ENCODE measurements around the gene GGCX.
A peak's percentile ranks its signal among the peaks of the same experiment; 100 is the strongest.
"Not testable (repeated sequence)": the region's sequence is repeated elsewhere in the genome, so short reads cannot be mapped to it uniquely, and the experiment has no call there.

GGCX gene

DNA sequence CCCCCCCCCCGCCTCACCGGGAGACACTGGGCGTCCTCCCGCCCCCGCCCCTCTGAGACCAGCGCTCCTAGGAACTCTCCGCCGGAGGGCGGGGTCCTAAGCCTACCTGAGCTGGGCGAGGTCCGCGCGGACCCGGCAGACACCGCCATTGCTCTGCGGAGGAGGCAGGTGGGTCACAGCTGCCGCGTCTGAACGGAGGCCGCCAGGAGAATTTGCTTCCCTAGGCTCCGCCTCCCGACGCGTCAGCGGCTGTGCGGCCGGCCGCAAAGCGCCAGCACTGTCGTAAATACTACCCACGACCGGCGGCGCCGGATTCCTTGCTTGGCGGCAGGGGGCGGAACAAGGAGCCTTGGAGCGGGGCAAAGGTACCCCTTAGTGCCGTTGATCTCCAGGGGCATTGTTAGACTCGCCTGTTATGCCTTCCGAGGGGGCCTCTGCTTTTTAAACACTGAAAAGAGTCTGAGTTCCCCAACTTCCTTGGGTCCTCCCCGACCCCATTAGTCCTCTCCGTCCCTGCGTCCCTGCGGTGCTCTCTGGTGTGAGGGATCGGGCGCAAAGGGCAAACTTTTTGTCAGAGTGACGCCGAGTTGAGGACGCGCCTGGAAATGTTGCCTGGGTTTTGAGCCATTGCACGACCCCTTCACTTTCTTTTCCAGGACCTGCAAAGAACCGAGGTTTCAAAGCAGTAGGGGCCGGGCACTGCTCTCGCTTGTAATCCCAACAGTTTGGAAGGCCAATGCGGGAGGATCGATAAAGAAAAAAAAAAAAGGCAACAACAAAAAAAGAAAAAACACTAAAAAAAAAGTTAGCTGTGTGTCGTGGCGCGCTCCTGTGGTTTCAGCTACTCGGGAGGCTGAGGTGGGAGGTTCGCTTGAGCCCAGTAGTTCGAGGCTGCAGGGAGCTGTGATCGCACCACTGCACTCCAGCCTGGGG lies at the start of gene GGCX:
TSS of gene GGCX (minus strand) at position 214 of the 933 bp plus-strand sequence. CDS start at position 149, 65 bp downstream.
- DNase-seq: peak; percentile 95 to 96

DNA sequence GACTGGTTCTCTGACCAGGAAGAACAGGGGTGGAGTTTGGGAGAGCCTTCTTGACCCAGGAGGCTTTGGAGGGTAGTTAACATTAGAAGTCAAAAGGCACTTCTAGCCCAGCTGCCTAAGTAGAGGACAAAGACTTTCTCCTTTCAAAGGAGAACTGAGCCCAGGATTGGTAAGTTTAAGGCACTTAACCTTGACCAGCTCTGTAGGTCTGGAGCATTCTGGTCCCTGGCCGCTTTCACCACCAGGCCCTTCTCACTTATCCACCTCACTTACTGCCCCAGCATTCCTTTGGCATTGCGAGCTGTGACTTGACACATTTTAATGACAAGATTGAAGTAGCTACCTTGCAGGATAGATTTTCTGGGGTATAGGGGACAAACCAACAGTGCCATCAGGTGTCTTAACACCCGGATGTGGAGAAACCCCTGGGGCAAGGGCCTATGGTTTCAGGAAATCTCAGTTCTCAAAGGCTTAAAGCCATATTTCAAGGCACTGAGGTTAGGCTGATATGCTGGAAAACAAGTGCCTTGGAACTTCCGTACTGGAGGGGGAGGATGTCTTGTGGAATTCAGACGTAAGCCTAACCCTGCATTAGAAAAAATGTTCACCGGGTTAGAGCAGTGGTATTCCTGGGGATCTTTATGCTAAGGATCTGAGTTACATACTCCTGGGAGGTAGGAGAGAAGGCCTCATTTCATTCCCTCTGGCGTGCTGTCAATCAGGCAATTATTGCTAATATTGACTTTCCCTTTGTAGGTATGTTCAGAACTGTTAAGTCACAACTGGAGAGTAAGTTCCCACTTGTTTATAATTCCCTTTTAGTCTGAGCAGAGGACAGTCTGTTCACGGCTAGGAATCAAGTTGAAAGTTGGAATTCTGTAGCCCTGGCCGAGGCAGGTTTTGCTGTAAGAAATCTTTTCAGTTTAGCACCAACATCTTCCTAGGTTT lies 46.2 kb upstream of the GGCX start:
- no peak for DNase-seq

DNA sequence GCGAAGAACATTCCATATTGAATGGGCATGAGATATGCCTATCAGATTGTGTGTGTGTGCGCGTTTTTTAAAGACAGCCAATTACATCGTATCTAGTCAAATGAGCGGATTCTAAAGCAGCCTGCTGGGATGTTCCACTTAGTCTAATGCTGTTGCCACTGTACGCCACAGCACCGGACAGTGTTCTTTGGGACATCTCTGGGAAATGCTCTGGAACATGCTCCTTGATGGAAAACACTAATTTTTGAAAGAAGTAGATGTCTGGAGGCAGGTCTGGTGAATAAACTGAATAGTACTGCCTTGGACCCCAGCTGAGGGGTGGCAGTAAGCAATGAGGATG lies 44.8 kb upstream of the GGCX start:
- DNase-seq: no peak

DNA sequence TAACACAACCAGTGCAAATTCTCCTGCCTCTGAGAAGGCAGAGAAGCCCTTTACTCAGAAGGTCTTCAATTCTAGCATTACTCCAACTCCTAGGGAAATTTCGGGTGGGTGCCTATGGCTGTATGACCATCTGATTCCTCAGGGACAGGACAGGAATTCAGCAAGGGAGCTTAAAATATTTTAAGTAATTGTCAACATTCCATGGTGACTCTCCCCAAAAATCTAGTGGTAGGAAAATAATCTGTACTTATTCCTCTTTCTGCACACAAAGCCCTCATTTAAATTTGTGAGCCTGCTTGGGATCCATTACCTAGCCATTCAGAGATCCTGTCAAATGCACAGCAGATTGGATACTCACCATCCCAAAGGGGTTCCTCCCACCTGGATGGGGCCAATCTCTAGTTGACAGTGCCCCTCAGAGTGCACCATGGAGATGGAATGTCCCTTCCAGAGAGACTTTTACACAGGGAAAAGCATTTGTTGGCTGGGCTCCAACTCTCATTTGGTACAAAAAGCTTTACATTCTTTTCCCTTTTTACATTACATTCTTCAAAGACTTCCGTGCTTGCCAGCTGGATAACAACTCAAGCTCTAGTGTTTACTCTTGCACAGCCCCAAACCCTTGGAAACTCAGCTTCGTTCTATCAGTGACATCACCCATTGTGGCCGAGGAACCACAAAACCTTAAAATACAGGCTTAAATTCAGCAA lies 44.3 kb upstream of the GGCX start:
- no peak for DNase-seq

DNA sequence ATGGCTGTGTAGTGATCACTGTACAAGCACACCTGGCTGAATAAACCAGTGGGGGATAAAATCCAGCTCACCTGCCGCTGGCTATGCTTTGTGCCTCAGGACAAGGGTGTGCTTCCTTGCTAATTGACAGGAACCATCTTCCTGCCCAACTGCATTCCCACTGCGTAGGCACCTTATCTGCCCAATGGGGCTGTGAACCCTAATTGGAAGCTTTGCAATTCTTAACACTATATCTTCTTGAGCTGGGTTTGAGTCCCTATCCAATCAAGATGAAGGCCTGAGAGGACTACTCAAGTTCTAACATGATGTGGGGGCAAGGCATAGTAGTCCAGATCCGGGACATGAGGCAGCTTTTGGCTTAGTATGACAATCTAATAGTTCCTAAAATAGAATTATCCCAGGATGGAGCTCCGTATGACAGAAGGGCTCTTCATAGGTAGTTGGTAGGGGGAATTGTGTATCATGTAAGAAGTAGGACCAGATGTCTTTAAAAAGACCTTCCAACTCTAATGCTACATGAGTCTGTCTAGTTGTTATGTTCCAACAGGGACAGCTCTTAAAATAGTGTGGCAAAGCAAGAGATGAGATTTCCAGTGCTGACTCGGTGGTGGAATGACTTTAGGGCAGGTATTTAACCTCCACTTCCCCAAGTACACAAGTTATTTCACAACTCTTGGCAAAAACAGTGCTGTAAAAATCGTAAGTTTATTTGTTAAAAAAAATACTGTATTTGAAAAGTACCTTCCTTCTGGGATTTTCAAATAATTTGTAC lies 43.5 kb upstream of the GGCX start:
- no peak for DNase-seq

DNA sequence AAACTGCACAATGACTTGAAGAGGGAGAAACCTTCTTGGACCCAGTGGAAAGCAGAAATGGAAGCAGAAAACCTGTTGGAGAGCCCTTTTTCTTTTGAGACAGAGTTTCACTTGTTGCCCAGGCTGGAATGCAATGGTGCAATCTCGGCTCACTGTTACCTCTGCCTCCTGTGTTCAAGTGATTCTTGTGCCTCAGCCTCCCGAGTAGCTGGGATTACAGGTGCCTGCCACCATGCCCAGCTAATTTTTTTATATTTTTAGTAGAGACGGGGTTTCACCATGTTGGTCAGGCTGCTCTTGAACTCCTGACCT lies 42.8 kb upstream of the GGCX start:
- not testable (repeated sequence) for DNase-seq

DNA sequence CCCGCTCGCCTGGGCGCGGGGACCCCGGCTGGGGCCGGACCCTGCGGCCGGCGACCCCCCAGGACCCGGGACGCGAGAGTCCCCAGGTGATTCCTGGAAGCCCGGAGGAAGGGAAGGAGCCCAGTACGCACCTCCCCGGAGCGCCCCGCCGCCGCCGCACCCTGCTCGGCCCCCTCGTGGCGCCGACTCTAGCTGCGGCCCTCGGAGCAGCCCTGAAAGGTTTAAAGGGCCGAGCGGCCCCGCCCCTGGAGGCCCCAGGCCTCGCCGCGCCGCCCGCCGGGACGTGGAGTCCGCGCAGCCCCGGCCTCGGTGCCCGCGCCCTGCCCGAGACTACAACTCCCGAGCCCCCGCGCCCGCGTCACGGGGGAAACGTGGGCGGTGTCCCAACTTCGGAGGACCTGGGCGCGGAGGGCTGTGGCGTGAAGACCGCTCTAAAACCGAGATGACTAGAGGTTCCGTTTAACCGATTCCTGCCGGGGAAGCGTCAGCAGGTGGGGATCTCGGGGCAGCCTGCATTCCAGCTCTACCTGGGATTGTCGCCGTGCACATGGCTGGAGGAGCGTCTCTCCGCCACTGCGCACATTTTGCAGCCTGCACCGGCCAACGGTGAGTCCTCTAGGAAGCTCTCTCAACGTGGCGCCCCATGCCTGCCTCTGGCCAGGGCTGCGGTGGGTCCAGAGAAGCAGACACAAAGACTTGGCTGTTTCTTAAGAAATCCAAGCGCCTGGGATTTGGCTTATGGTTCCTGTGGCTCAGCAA lies 41.4 kb upstream of the GGCX start, which contains the start of gene TMEM150A:
TSS of gene TMEM150A (minus strand) at position 223 of the 759 bp plus-strand sequence. CDS start 750 bp downstream, outside the sequence.
- peak; percentile 87 to 91 for DNase-seq

DNA sequence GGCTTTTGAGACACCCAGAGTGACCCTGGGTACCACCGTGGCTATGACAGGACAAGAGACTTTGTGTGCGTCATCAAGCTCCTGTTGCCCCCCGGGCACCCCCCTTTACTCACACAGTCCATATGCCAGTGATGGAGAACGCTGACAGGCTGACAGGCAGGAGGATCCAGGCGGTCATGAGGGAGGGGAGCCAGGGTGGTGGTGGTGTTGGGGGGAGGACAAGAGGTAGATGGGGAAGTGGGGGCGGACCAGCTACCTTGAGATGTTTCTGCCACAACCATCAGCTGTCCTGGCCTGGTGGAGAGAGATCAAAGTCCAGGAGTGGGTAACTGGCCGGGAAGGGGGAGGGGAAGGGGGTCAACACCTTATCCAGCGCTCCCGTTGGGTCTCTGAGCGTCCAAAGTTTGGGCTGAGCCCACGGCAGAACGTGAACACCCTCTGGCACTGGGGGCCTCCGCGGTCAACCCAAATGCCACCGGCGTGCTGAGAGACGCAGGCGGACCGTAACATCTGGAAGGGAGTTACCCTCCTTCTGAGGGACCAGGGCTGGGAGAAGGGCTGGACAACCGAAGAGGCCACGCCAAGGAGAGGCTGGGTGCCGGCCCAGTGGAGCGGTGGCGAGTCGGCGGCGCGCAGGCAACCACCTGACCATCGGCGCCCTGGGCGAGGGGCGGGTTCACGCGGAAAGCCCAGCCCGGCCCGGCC lies 40.6 kb upstream of the GGCX start:
- no peak for DNase-seq

DNA sequence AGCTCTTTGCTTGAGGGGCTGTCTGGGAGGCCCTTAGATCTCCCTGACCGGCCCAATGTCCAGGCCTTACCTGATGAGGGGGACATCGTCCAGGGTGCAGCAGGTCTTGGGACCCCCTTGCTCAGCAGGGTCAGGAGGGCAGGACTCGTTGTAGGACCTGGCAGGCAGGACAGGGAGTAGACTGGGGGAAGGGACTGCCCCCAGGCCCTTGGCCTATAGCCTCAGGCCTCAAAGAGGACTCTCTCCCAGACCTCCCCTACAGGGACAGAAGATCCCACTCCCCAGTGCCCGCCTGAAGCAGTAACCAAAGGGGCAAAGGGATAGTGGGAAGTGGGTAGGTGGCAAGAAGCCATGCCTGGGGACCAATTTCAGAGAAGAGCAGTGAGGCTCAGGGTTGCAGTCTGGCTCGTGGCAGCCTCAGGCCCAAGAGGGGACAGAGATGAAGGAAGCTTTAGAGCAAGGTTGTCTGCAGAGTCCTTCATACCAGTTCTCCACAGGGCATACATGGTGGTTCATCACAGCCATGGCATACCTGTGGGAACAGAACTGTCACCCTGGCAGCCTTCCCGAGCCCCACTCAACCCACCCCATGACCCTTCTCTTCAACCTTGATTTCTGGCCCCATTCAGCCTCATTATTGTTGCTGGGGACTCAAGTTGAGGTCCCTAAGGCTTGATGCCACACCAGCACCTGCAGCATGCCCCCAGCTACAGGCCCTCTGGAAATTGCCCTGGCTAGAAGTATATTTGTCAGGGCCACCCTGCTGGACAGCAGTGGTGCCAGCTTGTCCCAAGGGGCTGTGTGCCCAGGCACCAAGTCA lies 39.9 kb upstream of the GGCX start:
- no peak for DNase-seq

DNA sequence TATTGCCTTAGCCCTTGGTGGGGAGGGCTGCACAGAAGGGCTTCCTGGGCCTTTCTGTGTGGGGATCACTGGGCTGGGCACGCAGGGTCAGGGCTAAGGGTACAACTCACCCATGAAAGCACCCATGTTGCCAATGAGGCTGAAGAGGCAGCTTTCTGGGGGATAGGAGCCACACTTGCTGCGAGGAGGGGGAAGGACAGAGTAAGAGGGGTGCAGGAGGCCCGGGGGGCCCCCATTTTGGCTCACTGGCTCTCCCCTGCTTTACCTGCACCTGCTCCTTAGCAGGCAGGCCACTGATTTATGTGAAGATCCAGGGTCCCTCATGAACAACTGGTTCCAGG lies 38.9 kb upstream of the GGCX start:
- no peak for DNase-seq

DNA sequence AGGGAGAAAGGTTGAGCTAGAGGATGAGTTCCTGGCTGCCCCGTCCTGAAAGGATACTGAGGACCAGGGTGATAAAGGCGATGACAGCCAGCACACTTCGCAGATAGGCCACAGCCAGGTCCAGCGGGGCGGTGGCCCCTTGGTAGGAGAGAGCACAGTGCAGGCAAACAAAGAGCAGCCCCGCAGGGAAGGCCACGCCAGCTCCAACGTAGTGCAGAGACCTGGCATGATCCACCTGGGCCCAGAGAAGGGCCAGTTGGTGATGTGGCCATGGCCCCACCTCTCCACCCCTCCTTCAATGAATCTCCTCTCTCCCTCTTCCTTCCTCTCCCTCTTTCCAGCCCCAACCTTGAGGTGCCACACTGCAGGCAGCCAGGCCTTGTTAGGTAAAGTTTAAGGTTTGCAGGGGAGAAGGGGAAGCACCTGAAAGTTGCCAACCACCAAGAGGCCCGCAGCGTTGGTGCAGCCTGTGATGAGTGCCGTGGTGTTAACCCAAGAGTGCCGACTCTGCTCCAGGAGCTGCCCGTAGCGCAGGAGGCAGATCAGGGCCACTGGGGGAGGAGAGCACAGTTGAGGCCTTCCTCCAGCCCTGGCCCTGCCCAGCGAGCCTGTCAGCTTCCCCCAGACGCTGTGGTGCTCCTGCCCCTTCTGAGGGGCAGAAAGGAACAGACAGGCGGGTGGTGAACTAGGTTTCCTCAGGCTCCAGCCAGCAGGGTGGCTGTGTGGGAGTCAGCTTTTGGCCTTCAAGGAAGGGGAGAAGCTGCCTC lies 38.4 kb upstream of the GGCX start:
- no peak for DNase-seq

DNA sequence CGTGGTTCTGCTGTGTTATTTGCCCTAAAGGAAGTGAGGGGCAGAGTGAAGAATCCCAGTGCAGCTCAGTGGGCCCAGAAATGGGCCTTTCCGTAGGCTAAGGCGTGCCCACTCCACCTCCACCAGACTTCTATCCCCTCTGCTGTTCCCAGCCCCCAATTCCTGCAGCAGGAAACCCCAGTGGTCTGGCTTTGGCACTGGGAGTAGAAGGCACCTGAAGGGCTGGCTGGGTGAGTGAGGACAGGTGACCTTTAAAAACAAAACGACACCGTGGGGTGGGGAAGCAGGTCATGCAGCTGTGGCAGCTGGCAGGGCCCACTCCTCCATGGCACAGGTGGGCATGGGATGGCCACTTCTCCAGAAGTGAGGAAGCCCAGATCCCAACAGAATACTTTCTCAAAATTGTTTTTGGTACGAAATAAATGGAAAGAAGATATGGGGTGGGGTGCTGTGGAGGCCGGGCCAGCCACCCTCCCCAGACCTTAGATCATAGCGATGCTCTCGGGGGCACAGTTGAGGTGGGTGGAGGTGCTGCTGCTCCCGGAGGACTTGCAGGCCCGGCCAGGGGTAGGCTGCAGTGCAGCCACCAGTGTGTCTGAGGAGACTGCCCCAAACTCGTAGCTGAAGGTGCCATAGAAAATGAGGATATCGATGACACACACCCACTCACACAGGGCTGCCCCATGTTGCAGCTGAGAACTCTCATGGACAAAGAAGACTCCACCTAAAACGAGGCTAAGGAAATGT lies 37.5 kb upstream of the GGCX start:
- no peak for DNase-seq

DNA sequence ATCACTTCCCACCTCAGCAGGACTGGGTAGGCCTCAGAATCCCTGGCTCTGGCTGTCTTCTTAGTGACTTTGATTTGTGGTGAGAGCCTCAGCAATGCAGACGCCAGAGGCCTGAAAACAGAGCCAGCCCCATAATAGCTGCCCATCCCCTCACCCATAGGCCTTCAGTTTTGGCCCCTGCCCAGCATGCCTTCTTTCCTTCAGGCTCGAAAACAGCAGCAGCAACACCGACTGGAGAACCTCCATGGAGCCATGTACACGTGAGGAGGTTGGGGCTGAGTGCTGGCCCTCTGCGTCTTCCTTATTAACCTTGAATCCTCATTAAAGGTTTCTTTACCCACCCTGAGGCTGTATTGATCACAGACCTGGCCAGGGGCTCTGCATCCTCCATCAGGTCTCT lies 35.9 kb upstream of the GGCX start:
- DNase-seq: no peak

DNA sequence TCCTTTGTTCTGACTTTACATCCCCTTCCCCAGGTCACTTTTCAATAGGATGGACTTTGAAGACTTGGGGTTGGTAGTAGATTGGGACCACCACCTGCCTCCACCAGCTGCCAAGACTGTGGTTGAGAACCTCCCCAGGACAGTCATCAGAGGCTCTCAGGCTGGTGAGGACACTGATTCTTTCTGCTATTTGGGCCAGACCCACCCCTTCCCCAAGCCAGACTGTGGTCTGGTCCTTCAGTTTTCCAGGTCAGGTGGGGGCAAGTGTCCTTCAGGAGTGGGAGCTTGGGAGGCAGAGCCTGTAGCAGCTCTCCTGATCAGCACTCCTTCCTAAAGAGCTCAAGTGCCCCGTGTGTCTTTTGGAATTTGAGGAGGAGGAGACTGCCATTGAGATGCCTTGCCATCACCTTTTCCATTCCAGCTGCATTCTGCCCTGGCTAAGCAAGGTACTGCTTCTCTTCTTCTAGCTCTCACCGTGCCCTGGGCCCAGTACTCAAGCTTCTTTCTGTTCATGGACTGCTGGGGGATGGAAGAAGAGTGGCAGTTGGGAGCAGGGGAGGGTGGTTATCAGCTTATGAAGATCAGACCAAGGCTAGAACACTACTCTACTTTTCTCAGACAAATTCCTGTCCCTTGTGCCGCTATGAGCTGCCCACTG lies 35.3 kb upstream of the GGCX start:
- no peak for DNase-seq

DNA sequence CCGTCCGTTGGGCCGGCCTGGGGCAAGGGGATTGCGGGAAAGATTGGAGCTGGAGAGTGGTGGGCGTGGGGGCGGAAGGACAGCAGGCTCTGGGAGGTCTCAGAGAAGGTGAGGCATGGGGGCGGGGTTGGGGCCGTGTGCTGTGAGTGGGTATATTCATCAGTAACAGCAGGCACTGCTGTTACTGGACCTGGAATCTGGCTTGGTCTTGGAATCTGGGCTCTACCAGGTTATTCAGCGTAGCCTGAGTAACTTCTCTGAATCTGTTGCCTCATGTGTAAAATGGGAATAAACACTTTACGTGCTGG lies 34.7 kb upstream of the GGCX start:
- no peak for DNase-seq

DNA sequence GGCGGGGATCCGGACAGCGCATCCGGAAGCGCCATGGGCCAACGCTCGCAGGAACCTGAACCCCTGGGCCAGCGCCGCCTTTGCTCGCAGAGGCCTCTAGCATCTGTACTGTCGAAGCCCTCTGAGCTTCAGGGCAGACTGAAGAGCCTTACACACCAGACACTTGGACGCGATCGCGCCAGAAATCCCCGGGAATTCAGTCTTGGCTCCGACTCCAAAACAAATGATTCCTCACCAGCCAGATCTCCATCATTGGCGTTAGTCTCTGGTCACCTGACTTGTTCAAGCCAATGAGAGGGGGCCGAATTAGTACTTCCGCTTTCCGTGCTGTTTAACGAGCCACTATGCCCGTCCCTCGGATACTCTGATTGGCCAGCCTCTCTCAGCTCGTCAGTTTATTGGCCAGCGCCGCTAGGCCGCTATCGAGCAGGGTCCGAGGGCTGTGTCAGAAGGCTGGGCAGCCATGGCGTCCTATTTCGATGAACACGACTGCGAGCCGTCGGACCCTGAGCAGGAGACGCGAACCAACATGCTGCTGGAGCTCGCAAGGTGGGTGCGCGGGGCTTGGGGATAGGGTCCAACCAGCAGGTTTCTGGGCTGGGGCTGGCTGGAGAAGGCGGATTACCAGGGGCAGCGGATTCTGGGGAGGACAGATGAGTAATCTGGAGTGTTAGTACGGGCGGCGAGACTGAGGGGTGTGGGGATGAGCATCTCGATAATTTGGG lies 34.2 kb upstream of the GGCX start, which contains the start of gene RNF181:
TSS of gene RNF181 (plus strand) at position 445 of the 725 bp plus-strand sequence. CDS start at position 464, 19 bp downstream.
- peak; percentile 93 to 95 for DNase-seq

DNA sequence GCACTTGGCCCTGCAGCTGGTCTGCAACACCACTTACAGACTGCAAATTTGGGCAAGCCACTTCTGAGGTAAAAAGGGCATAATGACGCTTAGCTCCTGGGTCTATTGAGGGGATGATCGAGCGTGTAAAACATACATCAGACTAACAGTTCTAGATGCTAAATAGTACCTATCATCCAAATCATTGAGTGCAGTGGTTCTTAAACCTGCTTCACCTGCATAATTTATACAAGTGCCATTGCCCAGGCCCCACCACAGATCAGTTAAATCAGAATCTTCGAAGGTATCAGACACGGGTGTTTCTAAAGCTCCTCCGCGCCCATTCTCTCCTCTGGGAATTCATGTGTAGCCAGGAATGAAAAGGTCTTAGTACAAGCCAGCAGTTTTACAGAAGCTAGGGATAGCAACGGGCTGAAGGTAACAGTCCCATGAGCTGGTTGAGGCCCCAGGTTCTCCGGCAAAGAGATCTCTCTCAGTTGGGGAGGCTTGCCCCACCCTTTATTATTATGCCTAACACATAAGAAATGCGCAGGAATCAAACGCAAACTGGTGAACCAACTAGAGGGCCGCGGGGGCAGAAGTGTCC lies 33.5 kb upstream of the GGCX start:
- DNase-seq: no peak
